ENCODE measurements around the gene ABHD6.

The ABHD6 gene

GRCh38 chr3:58189691-58190090, 47.9 kb upstream of the ABHD6 start:
- H3K4me3 ChIP-seq (ENCODE audit: low read length), result no peak overlapping the region
- no peak overlapping the region for H3K9ac ChIP-seq (ENCODE audit: low read length)
- no peak for DNase-seq
- no peaks in the 10 kb centered on the region for H4K20me1 ChIP-seq (ENCODE audit: insufficient read depth, low read length)
- no peak overlapping the region for H3K27ac ChIP-seq (ENCODE audit: low read length)
- H3F3A ChIP-seq (ENCODE audit: insufficient read depth, low read length), result no peaks in the 10 kb centered on the region
- no peak overlapping the region for H2AFZ ChIP-seq (ENCODE audit: low read length)
- H3K4me1 ChIP-seq (ENCODE audit: low read length), result no peaks in the 10 kb centered on the region
- H3K79me2 ChIP-seq (ENCODE audit: low read length), result no peaks in the 10 kb centered on the region
- no peaks in the 10 kb centered on the region for H3K36me3 ChIP-seq (replicated peaks; ENCODE audit: insufficient read depth, low read length)
- no peak overlapping the region for H3K4me2 ChIP-seq (ENCODE audit: low read depth, low read length)
- no peaks in the 10 kb centered on the region for H3K9me3 ChIP-seq (replicated peaks; ENCODE audit: insufficient read depth, low read length)
- TF ChIP-seq CTCF (IDR thresholded peaks at IDR 0.05; ENCODE audit: low read length), result no peak
- no peak for TF ChIP-seq EZH2 (optimal IDR thresholded peaks at IDR 0.05; ENCODE audit: low read depth, low read length)
- TF ChIP-seq EZH2phosphoT487 (IDR thresholded peaks at IDR 0.05; ENCODE audit: low read length), result no peak
- no peaks in the 10 kb centered on the region for H3K9me2 ChIP-seq (replicated peaks; ENCODE audit: insufficient read depth, low read length)
- no peaks in the 10 kb centered on the region for H3K27me3 ChIP-seq (replicated peaks; ENCODE audit: insufficient read depth, low read length)

GRCh38 chr3:58190291-58190690, 47.3 kb upstream of the ABHD6 start:
- no peaks in the 10 kb centered on the region for H3F3A ChIP-seq (ENCODE audit: insufficient read depth, low read length)
- H3K27ac ChIP-seq (ENCODE audit: low read length), result no peak overlapping the region
- no peaks in the 10 kb centered on the region for H3K79me2 ChIP-seq (ENCODE audit: low read length)
- no peak overlapping the region for H2AFZ ChIP-seq (ENCODE audit: low read length)
- TF ChIP-seq CTCF (IDR thresholded peaks at IDR 0.05; ENCODE audit: low read length), result no peak
- TF ChIP-seq EZH2 (optimal IDR thresholded peaks at IDR 0.05; ENCODE audit: low read depth, low read length), result no peak
- no peak for TF ChIP-seq EZH2phosphoT487 (IDR thresholded peaks at IDR 0.05; ENCODE audit: low read length)
- no peak overlapping the region for H3K9ac ChIP-seq (ENCODE audit: low read length)
- H4K20me1 ChIP-seq (ENCODE audit: insufficient read depth, low read length), result no peaks in the 10 kb centered on the region
- no peak for DNase-seq
- no peak overlapping the region for H3K4me3 ChIP-seq (ENCODE audit: low read length)
- no peaks in the 10 kb centered on the region for H3K9me2 ChIP-seq (replicated peaks; ENCODE audit: insufficient read depth, low read length)
- H3K4me2 ChIP-seq (ENCODE audit: low read depth, low read length), result no peak overlapping the region
- no peaks in the 10 kb centered on the region for H3K4me1 ChIP-seq (ENCODE audit: low read length)
- no peaks in the 10 kb centered on the region for H3K27me3 ChIP-seq (replicated peaks; ENCODE audit: insufficient read depth, low read length)
- H3K36me3 ChIP-seq (replicated peaks; ENCODE audit: insufficient read depth, low read length), result no peaks in the 10 kb centered on the region
- no peaks in the 10 kb centered on the region for H3K9me3 ChIP-seq (replicated peaks; ENCODE audit: insufficient read depth, low read length)

GRCh38 chr3:58190882-58191281, 46.7 kb upstream of the ABHD6 start:
- Histone ChIP-seq H4K20me1 (ENCODE audit: insufficient read depth, low read length) (no peaks in the 10 kb centered on the region), H3K27ac (ENCODE audit: low read length) (no peak overlapping the region), H3F3A (ENCODE audit: insufficient read depth, low read length) (no peaks in the 10 kb centered on the region), H3K27me3 (replicated peaks; ENCODE audit: insufficient read depth, low read length) (no peaks in the 10 kb centered on the region), H3K4me1 (ENCODE audit: low read length) (no peaks in the 10 kb centered on the region), H3K79me2 (ENCODE audit: low read length) (no peaks in the 10 kb centered on the region), H3K9ac (ENCODE audit: low read length) (no peak overlapping the region), H3K9me3 (replicated peaks; ENCODE audit: insufficient read depth, low read length) (no peaks in the 10 kb centered on the region), H3K4me2 (ENCODE audit: low read depth, low read length) (no peak overlapping the region), H3K9me2 (replicated peaks; ENCODE audit: insufficient read depth, low read length) (no peaks in the 10 kb centered on the region), H3K4me3 (ENCODE audit: low read length) (no peak overlapping the region), H3K36me3 (replicated peaks; ENCODE audit: insufficient read depth, low read length) (no peaks in the 10 kb centered on the region), H2AFZ (ENCODE audit: low read length) (no peak overlapping the region)
- DNase-seq, result no peak
- TF ChIP-seq EZH2phosphoT487 (IDR thresholded peaks at IDR 0.05; ENCODE audit: low read length), result no peak
- TF ChIP-seq CTCF (IDR thresholded peaks at IDR 0.05; ENCODE audit: low read length), result no peak
- TF ChIP-seq EZH2 (optimal IDR thresholded peaks at IDR 0.05; ENCODE audit: low read depth, low read length), result no peak

Data from MM.1S (cell line).